NCI-H1048 (cell line): ENCODE measurements around the gene WDR90.
"Not testable (repeated sequence)": the region's sequence is repeated elsewhere in the genome, so short reads cannot be mapped to it uniquely, and the experiment has no call there.

ENCODE experiments used
- DNase-seq: peaks from one replicate; lab custom pipeline; 2025; lab: John Stamatoyannopoulos, UW

The WDR90 gene

DNA sequence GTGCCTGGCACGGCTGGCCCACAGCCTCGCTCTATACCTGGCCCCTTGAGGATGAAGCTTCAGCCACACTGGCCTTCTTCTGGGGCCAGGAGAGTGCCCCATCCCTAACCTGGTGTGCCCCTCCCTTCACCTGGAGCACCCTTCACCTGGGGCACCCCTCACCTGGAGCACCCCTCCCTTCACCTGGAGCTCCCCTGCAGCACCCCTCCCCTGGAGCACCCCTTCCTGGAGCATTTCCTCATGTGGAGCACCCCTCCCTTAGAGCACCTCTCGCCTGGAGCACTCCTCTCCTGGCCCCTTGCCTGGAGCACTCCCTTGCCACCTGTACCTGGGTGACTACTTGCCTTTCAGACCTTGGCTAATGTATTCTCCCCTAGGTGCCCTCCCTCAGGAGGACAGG, 58.9 kb downstream of the WDR90 start:
- DNase-seq = no peak

DNA sequence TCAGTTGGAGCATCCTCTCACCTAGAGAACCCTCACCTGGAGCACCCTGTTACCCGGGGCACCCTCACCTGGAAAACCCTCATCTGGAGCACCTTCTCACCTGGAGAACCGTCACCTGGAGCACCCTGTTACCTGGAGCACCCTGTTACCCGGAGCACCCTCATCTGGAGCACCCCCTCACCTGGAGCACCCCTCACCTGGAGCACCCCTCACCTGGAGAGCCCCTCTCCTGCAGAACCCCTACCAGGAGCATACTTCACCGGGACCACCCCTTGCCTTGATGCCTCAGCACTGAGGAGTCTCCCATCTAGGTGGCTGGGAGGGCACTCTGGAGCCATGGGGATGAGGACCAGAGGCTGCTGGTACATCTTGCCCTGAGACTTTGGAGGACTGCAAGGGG, 59.8 kb downstream of the WDR90 start:
- no peak for DNase-seq

DNA sequence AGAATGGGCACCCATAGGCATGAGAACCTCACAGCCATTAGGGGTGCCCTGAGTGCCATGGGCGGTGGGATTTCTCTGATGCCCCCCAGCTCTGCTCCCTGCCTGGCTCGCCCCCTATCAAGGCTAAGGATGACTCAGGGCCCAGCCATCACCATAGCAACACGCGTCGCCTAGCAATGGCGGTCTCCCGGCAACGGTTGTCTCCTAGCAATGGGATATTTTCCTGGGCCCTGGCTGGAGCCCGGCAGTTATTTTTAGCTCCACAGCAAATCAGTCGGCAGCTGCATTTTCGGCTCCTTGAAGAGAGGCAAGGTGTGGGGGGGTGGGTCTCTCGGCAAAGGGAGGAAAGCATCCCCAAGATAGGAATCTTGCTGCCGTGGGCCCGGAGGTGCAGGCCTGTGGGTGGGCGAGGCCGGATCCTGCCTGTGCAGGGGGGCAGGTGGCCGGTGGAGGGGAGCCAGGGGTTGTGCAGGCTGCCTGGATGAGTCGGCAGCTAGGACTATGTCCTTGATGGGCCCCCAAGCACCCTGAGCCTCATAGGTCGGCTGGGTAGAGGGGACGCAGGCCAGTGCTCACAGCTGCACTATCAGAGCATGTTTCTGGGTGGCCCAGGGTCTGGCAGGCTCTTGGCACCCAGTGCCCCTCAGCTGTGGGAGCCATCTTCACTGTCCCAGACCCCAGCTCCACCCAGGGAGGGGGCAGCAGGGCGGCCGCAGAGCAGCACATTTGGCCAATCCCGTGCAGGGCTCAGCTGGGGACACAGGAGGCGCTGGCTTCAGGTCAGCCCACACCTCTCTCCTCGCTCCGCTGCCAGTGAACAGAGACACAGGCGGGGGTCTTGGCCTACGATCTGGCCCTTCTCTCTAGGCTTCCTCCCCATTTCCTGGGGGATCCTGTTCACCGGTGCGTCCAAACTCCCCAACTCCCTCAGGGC, 60.7 kb downstream of the WDR90 start:
- DNase-seq = no peak

DNA sequence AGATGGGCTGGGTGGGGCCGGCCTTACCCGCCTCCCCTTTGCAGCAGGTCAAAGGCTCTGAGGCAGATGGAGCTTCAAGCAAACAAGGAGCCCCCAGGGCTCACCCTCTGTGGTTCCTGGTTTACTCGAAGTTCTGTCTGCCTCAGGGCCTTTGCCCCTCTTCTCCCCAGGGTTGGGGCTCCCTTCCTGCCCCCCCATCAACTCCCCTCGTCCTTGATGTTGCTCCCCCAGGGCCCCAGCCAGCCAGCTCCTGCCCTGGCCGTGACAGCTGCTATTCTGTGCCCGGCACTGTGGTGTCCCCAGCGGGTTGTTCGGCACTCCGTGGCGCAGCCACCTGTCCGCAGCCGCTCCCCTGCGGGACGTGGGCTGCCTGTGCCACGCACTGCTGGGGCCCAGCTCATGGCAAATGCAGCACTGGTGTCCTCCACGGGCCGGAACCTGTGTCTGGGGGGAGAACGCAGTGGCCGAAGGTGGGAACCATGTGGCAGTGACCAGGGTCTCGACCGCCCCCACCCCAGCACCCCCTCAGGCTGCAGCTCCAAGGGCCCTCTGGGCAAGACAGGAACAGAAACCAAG, 61.4 kb downstream of the WDR90 start:
- DNase-seq = no peak

DNA sequence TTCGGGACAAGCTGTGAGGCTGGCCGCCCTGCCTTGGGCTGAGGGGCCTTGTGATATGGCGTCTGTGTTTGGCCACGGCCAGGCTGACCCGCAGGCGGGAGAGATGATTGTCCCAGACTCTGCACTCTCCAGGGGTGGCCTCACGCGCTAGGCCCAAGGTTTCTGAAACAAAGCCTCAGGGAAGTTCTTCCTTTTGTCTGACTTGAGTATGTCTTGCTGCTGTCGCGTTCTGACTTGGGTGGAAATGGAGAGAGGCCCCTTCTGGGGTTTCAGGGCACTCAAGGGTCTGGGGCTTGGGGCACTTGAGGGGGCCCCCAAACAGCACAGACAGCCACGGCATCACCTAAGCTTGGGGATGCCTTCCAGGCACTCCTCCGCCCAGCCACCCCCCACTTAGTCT, 61.9 kb downstream of the WDR90 start:
- DNase-seq = no peak

DNA sequence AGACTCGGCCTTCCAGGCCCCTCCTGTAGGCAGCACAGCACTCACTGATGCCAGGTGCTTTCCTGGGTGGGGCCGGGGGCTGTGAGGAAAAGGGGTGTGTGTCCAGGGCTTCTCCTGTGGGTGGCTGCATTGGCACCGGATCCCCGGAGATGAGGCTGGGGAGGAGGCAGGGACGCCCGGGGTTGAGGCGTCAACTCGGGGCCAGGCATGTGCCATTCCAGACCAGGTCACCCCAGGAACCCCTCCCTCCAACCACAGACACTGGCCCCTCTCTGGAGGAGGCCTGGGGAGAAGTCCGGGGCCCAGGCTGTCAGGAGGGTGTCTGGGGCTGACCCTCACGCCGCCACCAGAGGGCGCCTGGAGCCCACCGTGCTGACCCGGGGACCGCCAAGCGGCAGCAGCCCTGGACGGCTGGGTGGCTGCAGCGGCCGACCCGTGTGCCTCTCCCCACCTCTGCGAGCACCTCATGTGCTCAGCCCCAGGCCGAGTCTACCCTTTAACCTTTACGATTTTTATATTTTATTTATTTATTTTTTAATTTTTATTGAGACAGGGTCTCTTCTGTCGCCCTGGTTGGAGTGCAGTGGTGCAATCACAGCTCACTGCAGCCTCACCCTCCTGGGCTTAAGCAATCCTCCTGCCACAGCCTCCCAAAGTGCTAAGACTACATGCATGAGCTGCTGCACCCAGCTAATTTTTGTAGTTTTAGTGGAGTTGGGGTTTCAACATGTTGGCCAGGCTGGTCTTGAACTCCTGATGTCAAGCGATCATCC, 62.6 kb downstream of the WDR90 start:
- no peak for DNase-seq

DNA sequence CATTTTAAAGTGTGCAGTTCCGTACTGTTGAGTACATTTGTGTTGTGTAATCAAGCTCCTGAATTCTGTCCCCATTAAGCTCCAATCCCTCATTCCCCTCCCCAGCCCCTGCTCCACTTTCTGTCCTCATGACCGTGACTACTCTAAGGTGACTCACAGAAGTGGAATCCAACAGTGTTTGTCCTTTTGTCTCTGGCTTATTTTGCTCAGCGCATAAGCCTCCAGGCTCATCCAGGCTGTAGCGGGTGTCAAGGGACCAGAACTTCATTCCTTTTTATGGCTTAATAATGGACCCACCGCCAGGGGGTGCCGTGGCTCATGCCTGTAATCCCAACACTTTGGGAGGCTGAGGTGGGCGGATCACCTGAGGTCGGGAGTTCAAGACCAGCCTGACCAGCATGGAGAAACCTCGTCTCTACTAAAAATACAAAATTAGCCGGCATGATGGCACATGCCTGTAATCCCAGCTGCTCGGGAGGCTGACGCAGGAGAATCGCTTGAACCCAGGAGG, 63.6 kb downstream of the WDR90 start:
- not testable (repeated sequence) for DNase-seq

DNA sequence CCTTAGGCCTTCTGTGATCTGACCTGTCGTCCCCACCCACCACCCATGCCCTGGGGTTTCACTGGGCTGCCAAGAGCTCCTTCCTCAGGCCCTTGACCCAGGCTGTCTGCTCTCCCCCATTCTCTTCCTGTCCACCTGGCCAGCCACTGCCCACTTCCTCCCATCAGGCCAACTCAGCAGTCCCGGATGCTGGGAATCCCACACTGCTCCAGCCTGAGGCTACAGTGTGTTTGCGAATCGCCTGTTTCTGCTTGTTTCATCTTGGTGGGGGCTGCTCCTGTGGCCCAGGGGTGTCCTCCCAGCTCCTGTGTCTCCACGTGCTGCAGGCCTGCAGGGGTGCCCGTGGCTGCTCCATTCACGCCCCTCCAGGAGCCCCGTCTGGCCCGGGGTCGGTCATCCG, 64.9 kb downstream of the WDR90 start:
- DNase-seq = no peak

DNA sequence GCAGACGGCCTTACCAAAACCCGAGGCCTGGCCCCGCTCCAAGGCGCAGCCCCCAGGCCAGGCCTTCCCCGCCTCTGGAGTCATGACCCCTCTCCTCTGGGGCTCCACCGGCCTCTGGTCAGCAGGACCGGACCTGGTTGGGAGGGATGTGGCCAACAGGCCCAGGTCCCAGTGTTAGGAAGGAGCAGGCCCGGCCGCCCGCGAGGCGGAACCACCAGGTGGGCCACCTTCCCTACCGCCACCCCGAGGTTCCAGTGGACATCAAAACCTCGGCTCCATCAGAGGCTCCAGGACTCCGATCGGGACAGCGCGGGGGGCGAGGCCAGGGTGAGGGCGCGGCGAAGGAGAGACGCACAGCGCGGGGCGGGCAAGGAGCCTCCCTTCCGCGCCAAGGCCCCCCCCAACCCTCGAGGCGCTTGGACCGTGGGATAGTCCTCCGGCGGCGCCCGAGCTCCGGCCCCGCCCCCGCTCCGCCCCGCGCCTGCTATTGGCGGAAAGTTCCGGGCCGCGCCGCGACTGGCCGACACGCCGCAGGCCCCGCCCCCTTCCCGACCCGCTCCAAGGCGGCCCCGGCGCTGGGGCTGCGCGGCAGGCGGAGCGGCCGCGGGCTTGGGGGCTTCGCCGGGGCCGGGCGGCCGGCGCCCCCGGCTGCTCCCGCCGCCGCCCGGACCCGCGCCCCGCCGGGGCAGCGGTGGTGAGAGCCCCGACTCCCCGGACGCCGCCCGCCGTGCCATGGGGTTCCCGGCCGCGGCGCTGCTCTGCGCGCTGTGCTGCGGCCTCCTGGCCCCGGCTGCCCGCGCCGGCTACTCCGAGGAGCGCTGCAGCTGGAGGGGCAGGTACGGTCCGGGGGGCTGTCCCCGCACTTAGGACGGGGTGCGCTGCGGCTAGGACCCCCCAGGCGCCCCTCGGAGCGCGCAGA, 65.7 kb downstream of the WDR90 start, which contains the start of gene METRN:
Gene METRN, plus strand, starts transcription at position 561 of the 919 bp plus-strand sequence. Its CDS starts 172 bp downstream, at position 733.
- DNase-seq = peak; percentile 14

DNA sequence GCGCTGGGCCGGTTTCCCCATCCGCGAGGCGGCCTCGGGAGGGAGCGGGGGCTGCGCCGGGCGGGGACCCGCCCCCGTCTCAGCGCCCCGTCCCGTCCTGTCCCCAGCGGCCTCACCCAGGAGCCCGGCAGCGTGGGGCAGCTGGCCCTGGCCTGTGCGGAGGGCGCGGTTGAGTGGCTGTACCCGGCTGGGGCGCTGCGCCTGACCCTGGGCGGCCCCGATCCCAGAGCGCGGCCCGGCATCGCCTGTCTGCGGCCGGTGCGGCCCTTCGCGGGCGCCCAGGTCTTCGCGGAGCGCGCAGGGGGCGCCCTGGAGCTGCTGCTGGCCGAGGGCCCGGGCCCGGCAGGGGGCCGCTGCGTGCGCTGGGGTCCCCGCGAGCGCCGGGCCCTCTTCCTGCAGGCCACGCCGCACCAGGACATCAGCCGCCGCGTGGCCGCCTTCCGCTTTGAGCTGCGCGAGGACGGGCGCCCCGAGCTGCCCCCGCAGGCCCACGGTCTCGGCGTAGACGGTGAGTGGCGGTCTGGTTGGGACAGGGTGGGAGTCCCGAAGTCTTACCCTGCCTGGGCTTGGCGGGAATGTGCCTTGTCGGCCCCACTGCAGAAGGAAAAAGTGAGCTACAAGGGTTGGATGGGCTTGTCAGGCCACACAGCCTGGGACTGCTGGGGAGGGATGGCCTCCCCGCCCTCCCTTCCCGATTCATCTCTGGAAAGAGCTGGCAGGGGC, 66.5 kb downstream of the WDR90 start:
- DNase-seq = no peak

DNA sequence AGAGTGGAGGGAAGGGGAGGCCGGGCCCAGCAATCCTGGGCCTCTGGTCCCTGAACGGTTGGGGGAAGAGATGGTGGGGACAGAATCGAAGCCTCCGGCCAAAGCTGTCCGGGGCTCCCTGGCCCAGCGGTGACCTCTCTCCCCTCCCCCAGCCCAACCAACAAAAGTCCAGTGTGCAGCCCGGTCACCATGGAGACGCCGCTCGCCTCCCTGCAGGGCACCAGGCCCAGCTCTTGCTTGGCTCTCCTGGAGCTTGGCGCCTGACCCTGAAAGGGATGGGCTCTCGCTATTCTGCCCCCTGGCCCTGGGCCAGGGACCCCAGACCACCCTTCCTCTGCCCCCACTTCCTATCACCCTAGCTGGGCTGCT, 67.0 kb downstream of the WDR90 start:
- DNase-seq = no peak

DNA sequence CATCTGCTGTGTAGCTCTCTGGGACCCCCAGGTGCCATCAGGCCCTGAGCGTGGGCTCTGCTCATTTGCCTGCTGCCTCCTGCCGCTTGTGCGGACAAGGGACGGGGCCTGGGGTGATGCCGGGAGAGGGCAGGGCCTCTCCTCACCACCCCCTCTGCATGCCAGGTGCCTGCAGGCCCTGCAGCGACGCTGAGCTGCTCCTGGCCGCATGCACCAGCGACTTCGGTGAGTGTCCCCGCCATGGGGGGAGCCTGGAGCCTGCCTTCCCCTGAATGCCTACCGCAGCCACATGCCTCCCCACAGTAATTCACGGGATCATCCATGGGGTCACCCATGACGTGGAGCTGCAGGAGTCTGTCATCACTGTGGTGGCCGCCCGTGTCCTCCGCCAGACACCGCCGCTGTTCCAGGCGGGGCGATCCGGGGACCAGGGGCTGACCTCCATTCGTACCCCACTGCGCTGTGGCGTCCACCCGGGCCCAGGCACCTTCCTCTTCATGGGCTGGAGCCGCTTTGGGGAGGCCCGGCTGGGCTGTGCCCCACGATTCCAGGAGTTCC, 67.7 kb downstream of the WDR90 start:
- DNase-seq = no peak
